ENCODE data around the gene CENPB.

GRCh38 chr20:3798908-3799248, 12.3 kb upstream of the CENPB start:
- TF ChIP-seq EP300 (IDR thresholded peaks at IDR 0.05) (no peak), POLR2A (IDR thresholded peaks at IDR 0.05) (no peak)
- TF ChIP-seq, protein P1, sequence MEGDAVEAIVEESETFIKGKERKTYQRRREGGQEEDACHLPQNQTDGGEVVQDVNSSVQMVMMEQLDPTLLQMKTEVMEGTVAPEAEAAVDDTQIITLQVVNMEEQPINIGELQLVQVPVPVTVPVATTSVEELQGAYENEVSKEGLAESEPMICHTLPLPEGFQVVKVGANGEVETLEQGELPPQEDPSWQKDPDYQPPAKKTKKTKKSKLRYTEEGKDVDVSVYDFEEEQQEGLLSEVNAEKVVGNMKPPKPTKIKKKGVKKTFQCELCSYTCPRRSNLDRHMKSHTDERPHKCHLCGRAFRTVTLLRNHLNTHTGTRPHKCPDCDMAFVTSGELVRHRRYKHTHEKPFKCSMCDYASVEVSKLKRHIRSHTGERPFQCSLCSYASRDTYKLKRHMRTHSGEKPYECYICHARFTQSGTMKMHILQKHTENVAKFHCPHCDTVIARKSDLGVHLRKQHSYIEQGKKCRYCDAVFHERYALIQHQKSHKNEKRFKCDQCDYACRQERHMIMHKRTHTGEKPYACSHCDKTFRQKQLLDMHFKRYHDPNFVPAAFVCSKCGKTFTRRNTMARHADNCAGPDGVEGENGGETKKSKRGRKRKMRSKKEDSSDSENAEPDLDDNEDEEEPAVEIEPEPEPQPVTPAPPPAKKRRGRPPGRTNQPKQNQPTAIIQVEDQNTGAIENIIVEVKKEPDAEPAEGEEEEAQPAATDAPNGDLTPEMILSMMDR (IDR thresholded peaks at IDR 0.05) = no peak
